ENCODE measurements around the gene PRDM16.
"Not testable (repeated sequence)": the region's sequence is repeated elsewhere in the genome, so short reads cannot be mapped to it uniquely, and the experiment has no call there.

Gene PRDM16

GRCh38 chr1:3148171-3148570 is 79.2 kb downstream of the PRDM16 start:
- no peak for DNase-seq

- no peak for DNase-seq
Observed at GRCh38 chr1:3149277-3149676, 80.3 kb downstream of the PRDM16 start.

- DNase-seq = no peak
Observed at GRCh38 chr1:3151456-3151855, 82.5 kb downstream of the PRDM16 start.

GRCh38 chr1:3152143-3152542 is 83.1 kb downstream of the PRDM16 start:
- DNase-seq = no peak

GRCh38 chr1:3153197-3153596 is 84.2 kb downstream of the PRDM16 start:
- DNase-seq = no peak

- no peak for DNase-seq
Observed at GRCh38 chr1:3153902-3154795, 85.1 kb downstream of the PRDM16 start.

GRCh38 chr1:3155056-3155925 is 86.3 kb downstream of the PRDM16 start:
- no peak for DNase-seq

GRCh38 chr1:3155926-3156220 is 86.9 kb downstream of the PRDM16 start:
- DNase-seq = no peak

- DNase-seq = no peak
Observed at GRCh38 chr1:3156936-3157335, 87.9 kb downstream of the PRDM16 start.

- DNase-seq = no peak
Observed at GRCh38 chr1:3158347-3158746, 89.3 kb downstream of the PRDM16 start.

GRCh38 chr1:3159121-3159520 is 90.1 kb downstream of the PRDM16 start:
- DNase-seq = no peak

- no peak for DNase-seq
Observed at GRCh38 chr1:3159996-3160395, 91.0 kb downstream of the PRDM16 start.

- DNase-seq = no peak
Observed at GRCh38 chr1:3160647-3161145, 91.7 kb downstream of the PRDM16 start.

- no peak for DNase-seq
Observed at GRCh38 chr1:3161176-3161840, 92.3 kb downstream of the PRDM16 start.

GRCh38 chr1:3162322-3162882 is 93.4 kb downstream of the PRDM16 start:
- no peak for DNase-seq

- DNase-seq = no peak
Observed at GRCh38 chr1:3163356-3163755, 94.4 kb downstream of the PRDM16 start.

- DNase-seq = no peak
Observed at GRCh38 chr1:3164671-3165070, 95.7 kb downstream of the PRDM16 start.

GRCh38 chr1:3165189-3165588 is 96.2 kb downstream of the PRDM16 start:
- not testable (repeated sequence) for DNase-seq

- no peak for DNase-seq
Observed at GRCh38 chr1:3166206-3166918, 97.4 kb downstream of the PRDM16 start.

- no peak for DNase-seq
Observed at GRCh38 chr1:3167255-3167654, 98.3 kb downstream of the PRDM16 start.

- DNase-seq = no peak
Observed at GRCh38 chr1:3168678-3169077, 99.7 kb downstream of the PRDM16 start.

- DNase-seq = no peak
Observed at GRCh38 chr1:3169665-3170356, 100.8 kb downstream of the PRDM16 start.
